HepG2 (cell line): ENCODE measurements around the gene ZNF48. TPM values are rescaled to one million over a fixed set of nuclear protein-coding genes. Genes with fewer than 3 reads are reported as not detected.

Experiments
- ATF7-NPFF ChIP-seq: sonication (generic); formaldehyde crosslinking; IDR thresholded peaks from 2 replicates; pipeline ENCODE4 v1.8.1; 2023; ENCODE audit warnings: mild to moderate bottlenecking, low read depth, missing genetic modification reagents, moderate library complexity
- ELK4 ChIP-seq: sonication (generic); formaldehyde crosslinking; IDR thresholded peaks from 2 replicates; pipeline ENCODE4 v1.9.0; 2021; ENCODE audit warnings: missing genetic modification reagents, borderline replicate concordance
- HNF1A ChIP-seq, 2 experiments: sonication (generic) in 1 of 2; formaldehyde crosslinking in 1 of 2; IDR thresholded peaks; 2 replicates each; pipeline versions ENCODE4 v1.4.0 to v1.6.1; 2016 to 2020; ENCODE audit warnings: borderline replicate concordance in 1 of 2, low read depth in 1 of 2, mild to moderate bottlenecking in 1 of 2, missing genetic modification reagents in 1 of 2
- JUN ChIP-seq: sonication (generic); formaldehyde crosslinking; IDR thresholded peaks from 2 replicates; pipeline ENCODE4 v1.4.0; 2020; ENCODE audit warnings: mild to moderate bottlenecking, missing genetic modification reagents
- NBN ChIP-seq: fragments of 450-650 bp; conservative IDR thresholded peaks from 2 replicates; pipeline ENCODE4 v1.6.1; 2017
- NCOR1 ChIP-seq: fragments of 200-600 bp; sonication (generic); IDR thresholded peaks from 2 replicates; pipeline ENCODE4 v1.7.0; 2017; ENCODE audit warnings: antibody characterized with exemption, low read length, borderline replicate concordance
- PRDM15 ChIP-seq: sonication (generic); formaldehyde crosslinking; IDR thresholded peaks from 2 replicates; pipeline ENCODE4 v1.4.0; 2020; ENCODE audit warnings: missing genetic modification reagents
- SP4 ChIP-seq: sonication (generic); formaldehyde crosslinking; IDR thresholded peaks from 2 replicates; pipeline ENCODE4 v1.8.1; 2023; ENCODE audit warnings: mild to moderate bottlenecking, missing genetic modification reagents
- SPEN ChIP-seq: sonication (generic); formaldehyde crosslinking; IDR thresholded peaks from 2 replicates; pipeline ENCODE4 v1.5.1; 2020; ENCODE audit warnings: low read depth, mild to moderate bottlenecking, missing genetic modification reagents
- XBP1 ChIP-seq: sonication (generic); formaldehyde crosslinking; IDR thresholded peaks from 2 replicates; pipeline ENCODE4 v1.5.0; 2020; ENCODE audit warnings: missing genetic modification reagents
- YEATS2 ChIP-seq: sonication (generic); formaldehyde crosslinking; IDR thresholded peaks from 2 replicates; pipeline ENCODE4 v1.4.0; 2020; ENCODE audit warnings: missing genetic modification reagents, borderline replicate concordance
- ZBTB49 ChIP-seq: sonication (generic); formaldehyde crosslinking; IDR thresholded peaks from 2 replicates; pipeline ENCODE4 v1.4.0; 2020; ENCODE audit warnings: missing genetic modification reagents, borderline replicate concordance
- ZMYM4 ChIP-seq: sonication (generic); formaldehyde crosslinking; IDR thresholded peaks from 2 replicates; pipeline ENCODE4 v1.8.1; 2023; ENCODE audit warnings: mild to moderate bottlenecking, missing genetic modification reagents
- ZNF576 ChIP-seq: sonication (generic); formaldehyde crosslinking; IDR thresholded peaks from 2 replicates; pipeline ENCODE4 v1.4.0; 2020; ENCODE audit warnings: mild to moderate bottlenecking, missing genetic modification reagents
- ZNF7 ChIP-seq: IDR thresholded peaks from 2 replicates; pipeline ENCODE4 v1.6.1; 2016; ENCODE audit warnings: missing biosample characterization, missing genetic modification reagents
- ZSCAN12 ChIP-seq: sonication (generic); formaldehyde crosslinking; IDR thresholded peaks from 2 replicates; pipeline ENCODE4 v1.9.0; 2021; ENCODE audit warnings: mild to moderate bottlenecking, missing genetic modification reagents
- polyA plus RNA-seq, 8 experiments: library from polyadenylated mRNA; depleted of rRNA in 3 of 8; stranded (reverse) in 7 of 8; unstranded in 1 of 8; fragments of >200 nt; fragmentation: Illumina TruSeq in 4 of 8; extraction: Trizol in 4 of 8; gene quantifications; 2 replicates each; pipeline versions ENCODE4 v1.2.1 to v1.2.3, GENCODE V29; 2011 to 2016; ENCODE audit warnings: low read depth in 4 of 8, missing spikeins in 1 of 8, mixed read lengths in 1 of 8; ENCODE audit not compliant: insufficient read depth in 1 of 8
- total RNA-seq, 5 experiments: library from RNA; depleted of rRNA; stranded (reverse); fragments of >200 nt; fragmentation: Illumina TruSeq; extraction: Trizol; gene quantifications; 2 replicates each; pipeline ENCODE4 v1.2.3, GENCODE V29; 2016; ENCODE audit warnings: low read depth in 1 of 5

Gene ZNF48
- total and polyA plus RNA-seq, 2 of the 13 experiments (the other 11 are each of a cell fraction or from before 2014, with no cell fraction given) = 9.9 to 12.3 TPM

- TF ChIP-seq ZBTB49 (CRISPR knock-in tag) (no peak), ATF7-NPFF (no peak), YEATS2 (CRISPR knock-in tag) (peak; percentile 28; the same call in 1 of the 2 replicates), ZMYM4 (0 out of 2 replicates have a peak, but pooled peaks have one; percentile 56), ZNF576 (CRISPR knock-in tag) (no peak), SPEN (peak; percentile 26; the same call in 1 of the 2 replicates), NBN (no peak), XBP1 (no peak), ZNF7 (CRISPR knock-in tag) (peak; percentile 26; the same call in 1 of the 2 replicates), ZSCAN12 (CRISPR knock-in tag) (0 out of 2 replicates have a peak, but pooled peaks have one; percentile 51), HNF1A (IDR thresholded peaks at IDR 0.05; ENCODE audit: low read depth) (no peak), HNF1A (CRISPR knock-in tag; IDR thresholded peaks at IDR 0.05; ENCODE audit: borderline replicate concordance) (no peak; the same call in 1 of the 2 replicates), PRDM15 (CRISPR knock-in tag) (no peak), JUN (CRISPR knock-in tag) (peak; percentile 76; the same call in 1 of the 2 replicates), SP4 (peak; percentile 53; the same call in 1 of the 2 replicates), NCOR1 (peak; percentile 86; the same call in 1 of the 2 replicates), ELK4 (CRISPR knock-in tag) (no peak)
Observed at GRCh38 chr16:30401768-30402425, 6.7 kb downstream of the ZNF48 start (continued).
